ENCODE measurements around the gene KRTCAP3. TPM values are rescaled to one million over a fixed set of nuclear protein-coding genes. Genes with fewer than 3 reads are reported as not detected.

KRTCAP3 gene
- total RNA-seq, 1 experiment from 2014 or later, result 49.9 TPM

GRCh38 chr2:27489118-27489497, 46.9 kb downstream of the KRTCAP3 start:
- peak overlapping the region; percentile 85 to 93 for H3K4me3 Mint-ChIP-seq
- Histone ChIP-seq H2AFZ (ENCODE audit: low read length) (no peak overlapping the region), H3K27me3 (ENCODE audit: insufficient read depth, low read length) (no peaks in the 10 kb centered on the region), H4K8ac (replicated peaks; ENCODE audit: insufficient read length, low read depth, low read length) (no peak overlapping the region), H2BK120ac (ENCODE audit: low read depth, low read length, poor library complexity, severe bottlenecking) (no peak overlapping the region), H3K9me3 (ENCODE audit: control insufficient read depth, low read depth, low read length) (no peaks in the 10 kb centered on the region), H3K23me2 (ENCODE audit: insufficient read length, low read depth, low read length, poor library complexity, severe bottlenecking) (peaks cover 4% of the 10 kb centered on the region), H3T11ph (ENCODE audit: low read length) (no peak overlapping the region), H3K4ac (ENCODE audit: low read depth, low read length) (no peak overlapping the region), H2BK5ac (ENCODE audit: insufficient read length, low read length) (no peak overlapping the region), H2BK15ac (ENCODE audit: low read depth, low read length) (no peak overlapping the region), H4K20me1 (ENCODE audit: control insufficient read depth, insufficient read depth, insufficient read length) (no peaks in the 10 kb centered on the region), H3K79me1 (ENCODE audit: insufficient read depth, low read depth, low read length, poor library complexity, severe bottlenecking) (no peaks in the 10 kb centered on the region), H3K4me2 (ENCODE audit: insufficient read depth, insufficient read length, low read length) (peak overlapping the region; percentile 66), H3K27ac (ENCODE audit: insufficient read length, low read depth, low read length) (no peak overlapping the region), H3K18ac (ENCODE audit: insufficient read length, low read depth, low read length) (no peak overlapping the region), H3K4me1 (ENCODE audit: insufficient read depth, low read length) (no peaks in the 10 kb centered on the region; the same call in 1 of the 2 replicates), H3K14ac (ENCODE audit: insufficient read depth, low read length) (no peak overlapping the region), H2BK20ac (ENCODE audit: low read depth, low read length, poor library complexity, severe bottlenecking) (no peak overlapping the region), H3K23ac (ENCODE audit: insufficient read length, low read depth, low read length) (no peak overlapping the region), H2BK12ac (ENCODE audit: insufficient read length, low read depth, low read length) (no peak overlapping the region), H3K9ac (ENCODE audit: extremely low read depth, insufficient read length, low read length) (no peak overlapping the region), H4K91ac (ENCODE audit: insufficient read length, low read depth, low read length) (no peak overlapping the region), H3K56ac (ENCODE audit: insufficient read length, low read depth, low read length) (no peak overlapping the region), H3K79me2 (ENCODE audit: insufficient read depth, low read length) (no peaks in the 10 kb centered on the region), H4K5ac (ENCODE audit: insufficient read length, low read depth, low read length) (no peak overlapping the region), H2AK5ac (ENCODE audit: insufficient read length, low read length) (no peak overlapping the region)
- H3K36me3 Mint-ChIP-seq (ENCODE audit: insufficient read depth in 1 of 3, low read depth in 3 of 3), result peaks cover 2 to 16% (median 10%) of the 10 kb centered on the region in 3 experiments; a peak in 6 of 7 replicates
- peaks cover 23% of the 10 kb centered on the region in 2 experiments for H3K4me1 Mint-ChIP-seq
- no CpG with 5 or more reads among the region's 11 CpGs for WGBS (ENCODE audit: extremely low coverage, insufficient read length, low lambda C conversion rate)
- no peak for TF ChIP-seq CTCF (conservative IDR thresholded peaks at IDR 0.05)
- DNase-seq, result no peak
- no peaks in the 10 kb centered on the region for H3K9me3 Mint-ChIP-seq
- H3K27ac Mint-ChIP-seq, result peak overlapping the region in 2 of 3 experiments; percentile 87 to 98; a peak in 4 of 7 replicates
- peaks cover 11% of the 10 kb centered on the region for H3K27me3 Mint-ChIP-seq (ENCODE audit: low read depth)
